Progenitor cell of endocrine pancreas (in vitro differentiated cells): ENCODE results near the gene CPS1. TPM values are rescaled to one million over a fixed set of nuclear protein-coding genes. Genes with fewer than 3 reads are reported as not detected.

Experiments used
- DNase-seq: peaks from one replicate; pipeline ENCODE4 v3.0.0; 2021; ENCODE audit warnings: low spot score; ENCODE audit not compliant: unreplicated experiment
- H3K27ac Mint-ChIP-seq: 2 replicates; pipeline ENCODE4 v1.8.0; 2021; ENCODE audit warnings: mild to moderate bottlenecking, moderate library complexity, mixed read lengths
- H3K27me3 Mint-ChIP-seq: 2 replicates; pipeline ENCODE4 v1.8.0; 2021; ENCODE audit warnings: mixed read lengths
- H3K36me3 Mint-ChIP-seq: 2 replicates; pipeline ENCODE4 v1.8.0; 2022; ENCODE audit warnings: mixed read lengths; ENCODE audit not compliant: insufficient read depth
- H3K4me1 Mint-ChIP-seq: 2 replicates; pipeline ENCODE4 v1.8.0; 2021; ENCODE audit warnings: low read depth, mixed read lengths
- H3K4me3 Mint-ChIP-seq: 2 replicates; pipeline ENCODE4 v1.8.0; 2021; ENCODE audit warnings: low read depth, mild to moderate bottlenecking, moderate library complexity, mixed read lengths
- H3K9me3 Mint-ChIP-seq: 2 replicates; pipeline ENCODE4 v1.8.0; 2021; ENCODE audit warnings: low read depth, mixed read lengths
- total RNA-seq: library from RNA; stranded (reverse); gene quantifications from 2 replicates; pipeline ENCODE4 v1.2.1, GENCODE V29; 2021
- TF ChIP-seq, protein P1 (sequence below): fragments of 200-600 bp; sonication (generic); IDR thresholded peaks from one replicate; pipeline ENCODE4 v1.5.0; 2021; ENCODE audit warnings: antibody characterized with exemption, mild to moderate bottlenecking; ENCODE audit not compliant: unreplicated experiment

Gene CPS1
- total RNA-seq, 1 donor from 2014 or later: 4.9 TPM

DNA sequence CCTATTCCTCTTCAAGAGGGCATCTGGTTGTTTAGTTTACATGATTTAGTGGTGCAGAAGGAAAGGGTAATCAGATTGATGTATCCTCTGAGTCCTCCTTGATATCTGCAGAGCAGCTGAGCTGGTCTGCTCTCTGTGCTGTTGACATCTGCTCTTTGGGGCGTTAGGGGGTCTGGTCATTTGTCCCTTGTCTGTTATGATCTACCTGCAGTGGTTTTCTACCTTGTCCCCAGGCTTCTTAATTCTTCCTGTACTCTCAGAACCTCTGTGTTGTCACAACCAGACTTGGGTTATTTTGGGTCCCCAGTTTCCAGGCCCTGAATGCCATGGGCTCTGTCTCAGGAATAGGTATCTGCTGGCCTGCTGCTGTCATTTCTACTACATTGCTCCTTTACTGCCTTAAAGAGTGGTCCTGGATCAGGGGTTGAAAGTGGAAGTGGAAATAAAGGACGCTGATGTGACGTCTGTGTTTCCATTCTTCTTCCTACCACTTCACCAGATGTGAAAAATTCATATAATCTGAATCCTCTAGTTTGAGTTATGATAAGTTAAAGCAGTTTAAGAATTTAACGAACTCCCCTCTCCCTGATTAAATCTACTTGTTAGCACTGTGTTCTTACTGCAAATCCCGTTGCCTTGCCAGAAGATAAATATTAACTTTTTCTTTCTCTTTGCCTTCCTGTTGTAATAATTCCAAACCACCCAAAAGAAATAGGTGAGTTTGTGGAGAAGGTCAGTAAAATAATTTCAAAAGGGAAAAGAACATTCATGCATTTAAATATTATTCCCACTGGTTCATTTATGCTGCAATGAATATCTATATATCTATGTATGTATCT lies 16.6 kb upstream of the CPS1 start:
- Mint-ChIP-seq H3K27ac (no peak overlapping the region), H3K4me1 (peaks cover 20% of the 10 kb centered on the region), H3K36me3 (no peaks in the 10 kb centered on the region), H3K4me3 (no peak overlapping the region), H3K9me3 (no peaks in the 10 kb centered on the region), H3K27me3 (no peaks in the 10 kb centered on the region)
- DNase-seq: no peak
- TF ChIP-seq, protein P1, sequence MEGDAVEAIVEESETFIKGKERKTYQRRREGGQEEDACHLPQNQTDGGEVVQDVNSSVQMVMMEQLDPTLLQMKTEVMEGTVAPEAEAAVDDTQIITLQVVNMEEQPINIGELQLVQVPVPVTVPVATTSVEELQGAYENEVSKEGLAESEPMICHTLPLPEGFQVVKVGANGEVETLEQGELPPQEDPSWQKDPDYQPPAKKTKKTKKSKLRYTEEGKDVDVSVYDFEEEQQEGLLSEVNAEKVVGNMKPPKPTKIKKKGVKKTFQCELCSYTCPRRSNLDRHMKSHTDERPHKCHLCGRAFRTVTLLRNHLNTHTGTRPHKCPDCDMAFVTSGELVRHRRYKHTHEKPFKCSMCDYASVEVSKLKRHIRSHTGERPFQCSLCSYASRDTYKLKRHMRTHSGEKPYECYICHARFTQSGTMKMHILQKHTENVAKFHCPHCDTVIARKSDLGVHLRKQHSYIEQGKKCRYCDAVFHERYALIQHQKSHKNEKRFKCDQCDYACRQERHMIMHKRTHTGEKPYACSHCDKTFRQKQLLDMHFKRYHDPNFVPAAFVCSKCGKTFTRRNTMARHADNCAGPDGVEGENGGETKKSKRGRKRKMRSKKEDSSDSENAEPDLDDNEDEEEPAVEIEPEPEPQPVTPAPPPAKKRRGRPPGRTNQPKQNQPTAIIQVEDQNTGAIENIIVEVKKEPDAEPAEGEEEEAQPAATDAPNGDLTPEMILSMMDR: no peak

DNA sequence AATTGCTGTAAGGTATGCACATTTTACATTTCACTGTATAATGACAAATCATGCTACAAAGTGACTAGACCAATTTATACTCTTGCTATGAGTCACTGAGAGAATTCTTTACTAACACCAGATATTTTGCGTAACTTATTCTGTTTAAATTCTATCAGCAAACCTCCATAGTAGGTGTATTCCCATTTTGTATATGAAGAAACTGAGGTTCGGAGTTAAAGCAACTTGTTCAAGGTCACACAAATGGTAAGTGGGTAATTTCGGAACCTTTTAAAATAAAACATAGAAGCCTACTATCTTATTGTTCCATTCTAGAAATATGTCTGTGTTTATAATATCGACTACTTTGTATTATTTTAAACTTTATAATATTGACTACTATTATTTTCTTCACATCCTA lies 15.9 kb upstream of the CPS1 start:
- Mint-ChIP-seq H3K4me1 (peaks cover 22% of the 10 kb centered on the region), H3K27me3 (no peaks in the 10 kb centered on the region), H3K36me3 (no peaks in the 10 kb centered on the region), H3K27ac (no peak overlapping the region), H3K4me3 (no peak overlapping the region), H3K9me3 (no peaks in the 10 kb centered on the region)
- DNase-seq: no peak
- TF ChIP-seq, protein P1: no peak

DNA sequence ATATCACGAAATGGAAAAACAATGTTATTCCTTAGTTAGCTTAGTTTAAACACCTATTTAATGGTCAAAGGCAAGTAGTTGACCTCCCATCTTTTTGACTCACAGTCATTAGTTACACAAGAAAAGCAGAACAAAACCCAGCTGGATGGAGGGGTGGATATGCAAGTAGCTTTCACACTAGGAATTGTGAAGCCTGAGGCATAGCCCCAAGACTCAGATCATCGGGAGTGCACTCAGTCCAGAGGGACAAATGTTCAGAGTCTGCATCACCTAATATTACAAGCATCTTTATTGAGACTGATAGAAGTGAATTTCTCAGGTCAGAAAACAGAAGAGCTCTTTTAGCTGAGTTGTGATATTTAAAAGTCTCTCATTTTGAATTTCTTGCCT lies 15.5 kb upstream of the CPS1 start:
- TF ChIP-seq, protein P1: no peak
- Mint-ChIP-seq H3K36me3 (no peaks in the 10 kb centered on the region), H3K4me3 (no peak overlapping the region), H3K27me3 (no peaks in the 10 kb centered on the region), H3K4me1 (peaks cover 22% of the 10 kb centered on the region), H3K9me3 (no peaks in the 10 kb centered on the region), H3K27ac (no peak overlapping the region)
- DNase-seq: no peak

DNA sequence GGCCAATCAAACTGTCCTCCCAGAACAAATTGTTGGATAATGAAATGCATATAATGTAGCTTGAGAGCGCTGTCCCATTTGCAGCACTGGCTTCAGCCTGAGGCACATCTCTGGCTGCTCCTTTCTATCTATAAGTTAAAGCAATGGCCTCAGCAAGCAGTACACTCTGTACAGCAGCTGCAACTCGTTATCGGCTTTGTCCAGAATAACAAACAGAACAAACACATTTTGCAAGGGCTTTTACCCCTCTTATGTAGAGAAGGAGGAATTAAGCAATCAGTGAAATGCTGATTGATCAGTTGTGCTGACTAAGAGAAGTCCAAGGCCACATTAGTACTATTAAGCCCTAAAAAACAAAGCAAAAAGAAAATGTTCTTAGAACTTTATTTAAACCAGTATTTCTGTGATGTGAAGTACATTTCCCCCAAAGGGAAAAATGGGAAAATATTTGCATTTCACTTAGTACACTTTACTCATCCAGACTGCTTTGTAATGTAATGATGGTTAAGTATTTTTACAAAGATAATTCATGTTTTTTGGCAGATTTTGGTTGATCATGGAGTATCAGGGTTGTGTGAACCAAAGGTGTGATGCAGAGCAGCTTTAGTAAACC lies 15.0 kb upstream of the CPS1 start:
- Mint-ChIP-seq H3K9me3 (no peaks in the 10 kb centered on the region), H3K36me3 (no peaks in the 10 kb centered on the region), H3K4me3 (no peak overlapping the region), H3K27ac (no peak overlapping the region), H3K4me1 (peaks cover 22% of the 10 kb centered on the region), H3K27me3 (no peaks in the 10 kb centered on the region)
- TF ChIP-seq, protein P1: no peak
- DNase-seq: no peak

DNA sequence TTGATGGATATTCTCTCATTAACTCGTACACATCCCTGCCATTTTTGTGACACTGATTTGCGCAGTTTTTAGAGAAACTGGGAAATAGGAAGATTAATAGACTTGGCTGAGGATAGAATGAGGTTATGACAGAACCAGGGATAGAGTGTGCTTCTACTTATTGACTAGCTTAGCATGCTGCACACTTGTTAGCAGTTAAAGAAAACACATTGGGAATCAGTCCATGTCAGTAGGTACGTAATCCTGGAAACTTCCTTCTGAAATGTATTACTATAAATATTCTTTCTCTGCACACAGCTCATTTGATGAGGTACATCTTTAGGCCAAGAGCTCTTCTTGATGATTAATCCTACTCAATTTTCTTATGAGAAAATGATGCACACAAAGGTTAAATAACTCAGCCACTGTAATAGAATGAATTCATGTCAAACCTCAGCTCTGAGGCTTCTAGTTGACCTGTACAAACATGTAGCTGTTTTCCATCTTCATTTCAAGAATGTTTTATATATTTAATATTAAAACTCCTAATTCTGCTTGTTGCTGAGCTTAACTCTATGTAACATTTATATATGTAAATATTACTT lies 12.3 kb upstream of the CPS1 start:
- H3K9me3 Mint-ChIP-seq: no peaks in the 10 kb centered on the region
- no peak for DNase-seq
- H3K27ac Mint-ChIP-seq: no peak overlapping the region
- H3K4me3 Mint-ChIP-seq: no peak overlapping the region
- H3K36me3 Mint-ChIP-seq: no peaks in the 10 kb centered on the region
- TF ChIP-seq, protein P1: no peak
- no peaks in the 10 kb centered on the region for H3K27me3 Mint-ChIP-seq
- H3K4me1 Mint-ChIP-seq: peaks cover 19% of the 10 kb centered on the region
